GM12801 (cell line): Measurements from ENCODE around the gene TRPM4.

Source experiments
- TF ChIP-seq, protein P1 (sequence below): IDR thresholded peaks from one replicate; pipeline ENCODE4 v1.5.1; 2011; ENCODE audit warnings: control low read depth; ENCODE audit not compliant: insufficient read length; ENCODE audit errors: extremely low read depth

The TRPM4 gene

GRCh38 chr19:49212016-49212701 lies 54.6 kb downstream of the TRPM4 start:
- TF ChIP-seq, protein P1, sequence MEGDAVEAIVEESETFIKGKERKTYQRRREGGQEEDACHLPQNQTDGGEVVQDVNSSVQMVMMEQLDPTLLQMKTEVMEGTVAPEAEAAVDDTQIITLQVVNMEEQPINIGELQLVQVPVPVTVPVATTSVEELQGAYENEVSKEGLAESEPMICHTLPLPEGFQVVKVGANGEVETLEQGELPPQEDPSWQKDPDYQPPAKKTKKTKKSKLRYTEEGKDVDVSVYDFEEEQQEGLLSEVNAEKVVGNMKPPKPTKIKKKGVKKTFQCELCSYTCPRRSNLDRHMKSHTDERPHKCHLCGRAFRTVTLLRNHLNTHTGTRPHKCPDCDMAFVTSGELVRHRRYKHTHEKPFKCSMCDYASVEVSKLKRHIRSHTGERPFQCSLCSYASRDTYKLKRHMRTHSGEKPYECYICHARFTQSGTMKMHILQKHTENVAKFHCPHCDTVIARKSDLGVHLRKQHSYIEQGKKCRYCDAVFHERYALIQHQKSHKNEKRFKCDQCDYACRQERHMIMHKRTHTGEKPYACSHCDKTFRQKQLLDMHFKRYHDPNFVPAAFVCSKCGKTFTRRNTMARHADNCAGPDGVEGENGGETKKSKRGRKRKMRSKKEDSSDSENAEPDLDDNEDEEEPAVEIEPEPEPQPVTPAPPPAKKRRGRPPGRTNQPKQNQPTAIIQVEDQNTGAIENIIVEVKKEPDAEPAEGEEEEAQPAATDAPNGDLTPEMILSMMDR, result no peak

DNA sequence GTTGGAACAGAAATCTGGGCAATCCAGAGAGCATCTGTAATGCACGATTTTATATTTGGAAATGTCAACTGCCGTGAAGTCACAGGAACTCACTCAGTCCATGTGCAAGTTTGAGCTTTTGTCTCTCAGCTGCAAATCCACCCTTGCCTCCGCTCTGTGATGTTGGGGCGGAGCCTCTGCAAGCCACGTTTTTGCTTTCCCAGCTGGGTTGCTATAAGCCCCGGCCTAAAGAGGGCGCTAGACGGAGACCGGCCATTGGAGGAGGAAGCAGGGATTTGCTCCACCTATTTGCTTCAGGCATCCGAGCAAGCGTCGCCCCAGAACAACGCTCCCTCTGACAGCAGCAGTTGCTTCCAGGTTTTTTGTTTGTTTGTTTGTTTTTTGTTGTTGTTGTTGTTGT lies 56.2 kb downstream of the TRPM4 start:
- TF ChIP-seq, protein P1, result no peak

GRCh38 chr19:49214701-49215100 lies 57.1 kb downstream of the TRPM4 start:
- TF ChIP-seq, protein P1, result no peak

- TF ChIP-seq, protein P1, result no peak
Observed at GRCh38 chr19:49216071-49216470, 58.5 kb downstream of the TRPM4 start.

DNA sequence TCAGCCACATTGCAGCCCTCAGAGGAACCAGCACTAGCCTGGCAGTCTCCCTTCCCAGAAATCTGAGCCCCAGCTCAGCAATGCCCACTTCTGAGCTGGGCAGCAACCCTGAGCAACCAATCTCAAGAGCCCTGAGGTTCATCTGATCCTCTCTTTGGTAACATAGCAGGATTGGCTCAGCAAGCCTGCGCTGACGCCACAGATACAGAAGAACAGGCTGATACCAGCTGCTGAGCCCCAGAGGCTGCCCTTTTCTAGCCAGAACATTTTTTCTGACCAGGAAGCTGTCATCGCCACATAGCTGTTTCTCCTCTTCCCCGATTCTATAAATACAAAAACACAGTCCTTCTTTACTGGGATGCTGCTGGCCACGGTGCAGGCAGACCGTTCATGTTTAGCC lies 59.8 kb downstream of the TRPM4 start:
- TF ChIP-seq, protein P1, result no peak

- TF ChIP-seq, protein P1, result no peak
Observed at GRCh38 chr19:49222011-49222410, 64.4 kb downstream of the TRPM4 start.

DNA sequence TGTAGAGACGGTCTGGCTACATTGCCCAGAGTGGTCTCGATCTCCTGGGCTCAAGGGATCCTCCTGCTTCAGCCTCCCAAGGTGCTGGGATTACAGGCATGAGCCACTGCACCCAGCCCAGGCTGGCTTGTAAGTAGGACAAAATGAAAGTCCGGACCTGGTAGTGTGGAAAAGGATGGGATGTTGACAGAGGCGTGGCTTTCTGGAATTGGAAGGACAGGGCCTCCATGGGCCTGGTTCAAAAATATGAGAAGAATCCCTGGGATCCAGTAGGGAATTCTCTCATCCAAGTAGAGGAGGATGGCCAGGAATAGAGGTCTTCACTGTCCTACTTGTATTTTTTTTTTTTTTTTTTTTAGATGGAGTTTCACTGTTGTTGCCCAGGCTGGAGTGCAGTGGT lies 64.9 kb downstream of the TRPM4 start:
- TF ChIP-seq, protein P1, result no peak
